Ishikawa (cell line): ENCODE measurements around the gene ONECUT3.

ENCODE experiments used
- CEBPB ChIP-seq: IDR thresholded peaks from 2 replicates; pipeline ENCODE4 v1.6.1; 2012
- CREB1 ChIP-seq: IDR thresholded peaks from 2 replicates; pipeline ENCODE4 v1.6.1; 2012; ENCODE audit warnings: low read depth
- EGR1 ChIP-seq: IDR thresholded peaks from 2 replicates; pipeline ENCODE4 v1.6.1; 2012
- EP300 ChIP-seq: IDR thresholded peaks from 2 replicates; pipeline ENCODE4 v1.6.1; 2012; ENCODE audit warnings: borderline replicate concordance
- FOXM1 ChIP-seq: IDR thresholded peaks from 2 replicates; pipeline ENCODE4 v1.6.1; 2012; ENCODE audit warnings: low read depth, borderline replicate concordance
- MAX ChIP-seq: IDR thresholded peaks from 2 replicates; pipeline ENCODE4 v1.6.1; 2012
- NFIC ChIP-seq: IDR thresholded peaks from 2 replicates; pipeline ENCODE4 v1.6.1; 2012
- RAD21 ChIP-seq: IDR thresholded peaks from 2 replicates; pipeline ENCODE4 v1.6.1; 2012; ENCODE audit warnings: low read depth
- REST ChIP-seq: IDR thresholded peaks from 2 replicates; pipeline ENCODE4 v1.6.1; 2012; ENCODE audit warnings: low read depth, mild to moderate bottlenecking
- TAF1 ChIP-seq: IDR thresholded peaks from 2 replicates; pipeline ENCODE4 v1.6.1; 2012; ENCODE audit warnings: low read depth, mild to moderate bottlenecking
- TCF12 ChIP-seq: IDR thresholded peaks from 2 replicates; pipeline ENCODE4 v1.6.1; 2012; ENCODE audit warnings: low read depth
- TEAD4 ChIP-seq: IDR thresholded peaks from 2 replicates; pipeline ENCODE4 v1.6.1; 2012
- USF1 ChIP-seq: IDR thresholded peaks from 2 replicates; pipeline ENCODE4 v1.6.1; 2012
- YY1 ChIP-seq: IDR thresholded peaks from 2 replicates; pipeline ENCODE4 v1.6.1; 2012; ENCODE audit warnings: low read depth
- ZBTB7A ChIP-seq: IDR thresholded peaks from 2 replicates; pipeline ENCODE4 v1.6.1; 2012; ENCODE audit warnings: low read depth

ONECUT3 gene

GRCh38 chr19:1734321-1734966 lies 18.9 kb upstream of the ONECUT3 start:
- no peak for TF ChIP-seq CEBPB
- no peak for TF ChIP-seq CREB1
- no peak for TF ChIP-seq EP300

GRCh38 chr19:1736280-1736679 lies 17.0 kb upstream of the ONECUT3 start:
- TF ChIP-seq ZBTB7A (no peak), USF1 (no peak), TCF12 (no peak), CREB1 (no peak), RAD21 (no peak), EGR1 (no peak), NFIC (no peak), YY1 (no peak), EP300 (no peak), CEBPB (no peak), TEAD4 (no peak), REST (no peak), FOXM1 (no peak), TAF1 (no peak), MAX (no peak)

- TF ChIP-seq YY1 (no peak), TAF1 (no peak), ZBTB7A (no peak), MAX (no peak)
Observed at GRCh38 chr19:1736927-1737326, 16.4 kb upstream of the ONECUT3 start.

- TF ChIP-seq RAD21 (no peak), FOXM1 (no peak), EP300 (no peak), TCF12 (no peak), CEBPB (no peak), USF1 (no peak)
Observed at GRCh38 chr19:1739960-1740629, 13.2 kb upstream of the ONECUT3 start.

GRCh38 chr19:1742989-1743696 lies 10.2 kb upstream of the ONECUT3 start:
- no peak for TF ChIP-seq YY1
- no peak for TF ChIP-seq TAF1

GRCh38 chr19:1744133-1744665 lies 9.1 kb upstream of the ONECUT3 start:
- TF ChIP-seq CREB1 (no peak), REST (no peak), NFIC (no peak), CEBPB (no peak), MAX (no peak), EGR1 (no peak), RAD21 (no peak), FOXM1 (no peak), ZBTB7A (no peak), USF1 (no peak), TCF12 (no peak), TAF1 (no peak), YY1 (no peak), EP300 (no peak), TEAD4 (no peak)
